Fibroblast of lung (primary cell): ENCODE data around the gene PNKP. TPM values are rescaled to one million over a fixed set of nuclear protein-coding genes. Genes with fewer than 3 reads are reported as not detected.

ENCODE experiments used
- DNase-seq, 2 donors: peaks; one replicate each; pipeline versions ENCODE4 v3.0.0 to v3.0.0-alpha.2; 2010; ENCODE audit warnings: low read depth in 2 of 2
- H2AFZ ChIP-seq: 2 replicates; pipeline ENCODE4 v1.5.1; 2012; ENCODE audit warnings: low read length, control low read depth, inconsistent platforms
- H3K27ac ChIP-seq: 2 replicates; pipeline ENCODE4 v1.5.1; 2011; ENCODE audit warnings: low read length, control low read depth; ENCODE audit not compliant: insufficient read depth
- H3K27me3 ChIP-seq: 2 replicates; pipeline ENCODE4 v1.5.1; 2011; ENCODE audit warnings: mild to moderate bottlenecking, low read length; ENCODE audit not compliant: control insufficient read depth, insufficient read depth
- H3K36me3 ChIP-seq: 2 replicates; pipeline ENCODE4 v1.5.1; 2011; ENCODE audit warnings: low read length; ENCODE audit not compliant: control insufficient read depth, insufficient read depth
- H3K4me1 ChIP-seq: 2 replicates; pipeline ENCODE4 v1.5.1; 2011; ENCODE audit warnings: low read length; ENCODE audit not compliant: control insufficient read depth, insufficient read depth; ENCODE audit errors: extremely low read depth
- H3K4me2 ChIP-seq: 2 replicates; pipeline ENCODE4 v1.5.1; 2011; ENCODE audit warnings: low read length, control low read depth; ENCODE audit not compliant: insufficient read depth; ENCODE audit errors: extremely low read depth
- H3K4me3 ChIP-seq, 4 experiments: fragments of 200-600 bp in 1 of 4; sonication (generic) in 1 of 4; replicated peaks in 1 of 4; 2 replicates each; pipeline ENCODE4 v1.5.1; 2011 to 2016; ENCODE audit warnings: low read length in 4 of 4, low read depth in 3 of 4, mild to moderate bottlenecking in 3 of 4, control low read depth in 2 of 4, inconsistent platforms in 1 of 4, mixed read lengths in 1 of 4; ENCODE audit not compliant: insufficient read depth in 1 of 4; ENCODE audit errors: control extremely low read depth in 1 of 4
- H3K79me2 ChIP-seq: 2 replicates; pipeline ENCODE4 v1.5.1; 2012; ENCODE audit warnings: mild to moderate bottlenecking, low read length, inconsistent platforms; ENCODE audit not compliant: control insufficient read depth, insufficient read depth
- H3K9ac ChIP-seq: 2 replicates; pipeline ENCODE4 v1.5.1; 2011; ENCODE audit warnings: mild to moderate bottlenecking, low read length, control low read depth; ENCODE audit not compliant: insufficient read depth
- H3K9me3 ChIP-seq: 2 replicates; pipeline ENCODE4 v1.5.1; 2012; ENCODE audit warnings: low read depth, low read length; ENCODE audit not compliant: control insufficient read depth, insufficient read depth
- H4K20me1 ChIP-seq: 2 replicates; pipeline ENCODE4 v1.5.1; 2011; ENCODE audit warnings: low read length; ENCODE audit not compliant: control insufficient read depth, insufficient read depth; ENCODE audit errors: extremely low read depth
- CTCF ChIP-seq, 2 donors: IDR thresholded peaks in 1 of 2; conservative IDR thresholded peaks in 1 of 2; 1 replicate in 1 of 2; 2 replicates in 1 of 2; pipeline ENCODE4 v1.5.1; 2011 to 2012; ENCODE audit warnings: low read length in 2 of 2, control low read depth in 1 of 2, inconsistent platforms in 1 of 2, low read depth in 1 of 2, mild to moderate bottlenecking in 1 of 2
- EZH2 ChIP-seq: IDR thresholded peaks from 2 replicates; pipeline ENCODE4 v1.5.1; 2012; ENCODE audit warnings: low read length, control low read depth, mild to moderate bottlenecking; ENCODE audit errors: missing control alignments
- polyA plus RNA-seq, 2 donors: library from polyadenylated mRNA; depleted of rRNA in 1 of 2; stranded (reverse) in 1 of 2; unstranded in 1 of 2; fragments of >200 nt; gene quantifications; 2 replicates each; pipeline ENCODE4 v1.2.1, GENCODE V29; 2011 to 2012; ENCODE audit warnings: missing spikeins in 1 of 2
- total RNA-seq: library from RNA; depleted of rRNA; stranded (reverse); fragments of >200 nt; gene quantifications from 2 replicates; pipeline ENCODE4 v1.2.1, GENCODE V29; 2014

Gene PNKP
- total and polyA plus RNA-seq, 2 donors (not counting 1 experiment from before 2014, with no cell fraction given), result 11.0 to 32.9 TPM

- H4K20me1 ChIP-seq, result no peaks in the 10 kb centered on the region
- peaks cover 25% of the 10 kb centered on the region for H3K36me3 ChIP-seq
These were observed 41.4 kb upstream of the PNKP start for GRCh38 chr19:49908480-49909420.

GRCh38 chr19:49907745-49908446 lies 40.5 kb upstream of the PNKP start:
- TF ChIP-seq CTCF (conservative IDR thresholded peaks at IDR 0.05 in 1 of 2, IDR thresholded peaks at IDR 0.05 in 1 of 2; ENCODE audit: low read depth in 1 of 2, low read length in 2 of 2) (no peak), EZH2 (no peak)
- Histone ChIP-seq H3K4me2 (no peak overlapping the region), H3K36me3 (peaks cover 21% of the 10 kb centered on the region), H3K27ac (no peak overlapping the region), H4K20me1 (no peaks in the 10 kb centered on the region), H3K4me3 (no peak overlapping the region), H3K4me1 (no peaks in the 10 kb centered on the region), H3K9me3 (no peaks in the 10 kb centered on the region), H3K79me2 (peaks cover 2% of the 10 kb centered on the region), H3K27me3 (no peaks in the 10 kb centered on the region), H3K9ac (no peak overlapping the region), H2AFZ (no peak overlapping the region)
- no peak for DNase-seq

More at GRCh38 chr19:49908480-49909420, 41.4 kb upstream of the PNKP start:
- H3K4me1 ChIP-seq, result no peaks in the 10 kb centered on the region
- no peaks in the 10 kb centered on the region for H3K27me3 ChIP-seq
- H3K9ac ChIP-seq, result no peak overlapping the region
- H3K4me2 ChIP-seq, result no peak overlapping the region
- no peak overlapping the region for H3K27ac ChIP-seq
- TF ChIP-seq CTCF (conservative IDR thresholded peaks at IDR 0.05 in 1 of 2, IDR thresholded peaks at IDR 0.05 in 1 of 2; ENCODE audit: low read depth in 1 of 2, low read length in 2 of 2), result no peak
- TF ChIP-seq EZH2, result no peak
- no peaks in the 10 kb centered on the region for H3K9me3 ChIP-seq
- no peak overlapping the region for H2AFZ ChIP-seq
- DNase-seq, result no peak
- peaks cover 4% of the 10 kb centered on the region for H3K79me2 ChIP-seq
- no peak overlapping the region for H3K4me3 ChIP-seq

- H3K9ac ChIP-seq, result no peak overlapping the region
- no peaks in the 10 kb centered on the region for H4K20me1 ChIP-seq
- H3K4me2 ChIP-seq, result no peak overlapping the region
- H2AFZ ChIP-seq, result no peak overlapping the region
- H3K79me2 ChIP-seq, result peaks cover 2% of the 10 kb centered on the region
- no peak overlapping the region for H3K27ac ChIP-seq
- TF ChIP-seq EZH2, result no peak
- no peak for TF ChIP-seq CTCF (conservative IDR thresholded peaks at IDR 0.05 in 1 of 2, IDR thresholded peaks at IDR 0.05 in 1 of 2; ENCODE audit: low read depth in 1 of 2, low read length in 2 of 2)
- no peak for DNase-seq
- H3K9me3 ChIP-seq, result no peaks in the 10 kb centered on the region
- peaks cover 20% of the 10 kb centered on the region for H3K36me3 ChIP-seq
- H3K4me1 ChIP-seq, result no peaks in the 10 kb centered on the region
- H3K27me3 ChIP-seq, result no peaks in the 10 kb centered on the region
- no peak overlapping the region for H3K4me3 ChIP-seq
These were observed 39.6 kb upstream of the PNKP start for GRCh38 chr19:49906879-49907564.
